ENCODE results near the gene TTC23L. TPM values are rescaled to one million over a fixed set of nuclear protein-coding genes. Genes with fewer than 3 reads are reported as not detected.

Gene TTC23L
- total and polyA plus RNA-seq, 9 donors: 0.15 to 3.3 (median 0.48) TPM

GRCh38 chr5:34928267-34928666, 89.3 kb downstream of the TTC23L start:
- no peaks in the 10 kb centered on the region for H3K36me3 ChIP-seq
- intact Hi-C loops (cut with DNase I): no loop called here
- no peak overlapping the region for H3K4me3 ChIP-seq
- WGBS, 3 donors: 80 to 90% (median 88%) methylated on average over 5 of the region's 5 CpGs
- no peak for DNase-seq
- peaks cover 2% of the 10 kb centered on the region for H3K4me1 ChIP-seq (ENCODE audit: insufficient read depth)
- H3K27me3 ChIP-seq: no peaks in the 10 kb centered on the region
- TF ChIP-seq POLR2A (IDR thresholded peaks at IDR 0.05) (no peak), CTCF (IDR thresholded peaks at IDR 0.05) (no peak), EP300 (IDR thresholded peaks at IDR 0.05) (no peak)
- H3K9me3 ChIP-seq: no peaks in the 10 kb centered on the region
- H3K27ac ChIP-seq: no peak overlapping the region

GRCh38 chr5:34929134-34929719, 90.3 kb downstream of the TTC23L start, which contains the start of gene DNAJC21:
Gene DNAJC21 (plus strand): TSS chr5:34929559. CDS start chr5:34929820, 261 bp downstream.
- peak; percentile 98 to 99 (median 99) for DNase-seq
- WGBS, 3 donors: 1% methylated on average over 37 to 63 of the region's 63 CpGs
- intact Hi-C loops (cut with DNase I): no loop called here
- Histone ChIP-seq H3K36me3 (no peaks in the 10 kb centered on the region), H3K27ac (peak within 1 kb of the TSS; percentile 74 to 81), H3K9me3 (no peaks in the 10 kb centered on the region), H3K4me1 (ENCODE audit: insufficient read depth) (peaks cover 2% of the 10 kb centered on the region), H3K27me3 (no peaks in the 10 kb centered on the region), H3K4me3 (peak within 1 kb of the TSS; percentile 87)
- no peak for TF ChIP-seq EP300 (IDR thresholded peaks at IDR 0.05)
- no peak for TF ChIP-seq CTCF (IDR thresholded peaks at IDR 0.05)
- no peak for TF ChIP-seq POLR2A (IDR thresholded peaks at IDR 0.05)

DNA sequence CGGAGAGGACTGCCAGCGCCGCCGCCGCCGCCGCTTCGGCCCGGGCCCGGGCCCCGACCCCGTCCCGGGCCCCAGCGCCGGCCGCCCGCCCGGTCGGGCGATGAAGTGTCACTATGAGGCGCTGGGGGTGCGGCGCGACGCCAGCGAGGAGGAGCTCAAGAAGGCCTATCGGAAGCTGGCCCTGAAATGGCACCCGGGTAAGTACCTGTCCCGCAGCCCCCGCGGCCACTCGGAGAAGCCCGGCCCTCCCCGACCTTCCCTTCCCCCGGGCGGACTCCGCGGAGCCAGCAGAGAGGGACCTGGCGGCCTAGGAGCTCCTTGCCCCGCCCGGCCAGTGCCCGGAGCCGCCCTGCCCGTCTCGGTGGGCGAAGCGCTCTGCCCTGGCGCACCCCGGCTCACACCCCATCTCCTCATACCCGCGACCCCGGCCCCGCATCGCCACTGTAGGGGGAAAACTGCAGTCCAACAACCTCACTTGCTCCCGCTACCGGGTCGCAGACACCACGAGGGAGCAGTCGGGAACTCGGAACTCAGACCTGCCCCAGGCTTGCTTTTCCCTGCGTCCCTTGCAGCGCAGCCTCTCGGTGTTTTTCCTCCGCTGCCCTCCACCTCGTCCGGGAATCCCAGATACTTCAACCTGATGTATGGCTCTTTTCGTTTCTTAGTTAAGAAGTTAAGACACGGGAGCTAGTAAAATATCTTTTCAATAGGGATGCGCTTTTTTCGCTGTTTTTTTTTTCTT, 90.9 kb downstream of the TTC23L start:
- Histone ChIP-seq H3K4me1 (ENCODE audit: insufficient read depth) (peaks cover 2% of the 10 kb centered on the region), H3K27me3 (no peaks in the 10 kb centered on the region), H3K27ac (peak overlapping the region; percentile 74 to 81), H3K9me3 (no peaks in the 10 kb centered on the region), H3K36me3 (no peaks in the 10 kb centered on the region), H3K4me3 (peak overlapping the region; percentile 87)
- TF ChIP-seq POLR2A (IDR thresholded peaks at IDR 0.05) (peak; percentile 8), EP300 (IDR thresholded peaks at IDR 0.05) (no peak), CTCF (IDR thresholded peaks at IDR 0.05) (peak in 1 of 3 donors; percentile 11)
- DNase-seq: peak; percentile 70 to 85 (median 81)
- WGBS, 3 donors: 1% methylated on average over 28 to 70 of the region's 70 CpGs
- intact Hi-C loops (cut with DNase I): no loop called here

DNA sequence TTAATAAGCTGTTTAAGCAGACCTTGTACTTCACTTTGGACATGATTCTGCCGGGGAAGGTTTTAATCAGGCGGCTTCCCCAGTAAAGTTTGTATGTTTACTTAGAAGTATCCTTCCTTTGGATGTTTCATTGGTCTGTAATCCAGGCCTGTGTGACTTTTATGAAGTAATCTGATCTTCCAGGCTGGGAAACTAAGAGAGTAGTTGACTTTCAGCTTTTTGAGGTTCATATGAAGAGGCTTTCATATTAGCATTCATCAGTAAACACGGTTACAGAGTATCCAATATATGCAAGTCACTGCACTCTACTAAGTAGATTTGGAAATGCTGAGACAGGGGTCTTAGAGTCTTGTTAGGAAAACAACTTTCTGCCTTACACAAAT, 91.5 kb downstream of the TTC23L start:
- Histone ChIP-seq H3K4me1 (ENCODE audit: insufficient read depth) (peaks cover 2% of the 10 kb centered on the region), H3K9me3 (no peaks in the 10 kb centered on the region), H3K27me3 (no peaks in the 10 kb centered on the region), H3K27ac (peak overlapping the region in 1 of 2 donors; percentile 81), H3K4me3 (peak overlapping the region; percentile 87), H3K36me3 (no peaks in the 10 kb centered on the region)
- no peak for DNase-seq
- TF ChIP-seq CTCF (IDR thresholded peaks at IDR 0.05) (no peak), EP300 (IDR thresholded peaks at IDR 0.05) (no peak), POLR2A (IDR thresholded peaks at IDR 0.05) (no peak)
- intact Hi-C loops (cut with DNase I): no loop called here
- 1 to 4% (median 2%) methylated on average over 3 of the region's 3 CpGs for WGBS, 3 donors
